NT2/D1 (cell line): Measurements from ENCODE around the gene PKP3.
"Not testable (repeated sequence)": the region's sequence is repeated elsewhere in the genome, so short reads cannot be mapped to it uniquely, and the experiment has no call there.

Experiments used
- DNase-seq: peaks from one replicate; pipeline ENCODE4 v3.0.0-alpha.2; 2011; ENCODE audit warnings: low read depth, low spot score
- H3K27me3 ChIP-seq: 2 replicates; pipeline ENCODE4 v1.6.0; 2011; ENCODE audit warnings: mild to moderate bottlenecking; ENCODE audit not compliant: insufficient read length, insufficient read depth
- H3K36me3 ChIP-seq: 2 replicates; pipeline ENCODE4 v1.6.1; 2011; ENCODE audit warnings: mild to moderate bottlenecking, low read length, mixed read lengths; ENCODE audit not compliant: insufficient read depth, insufficient read length
- H3K4me1 ChIP-seq: 2 replicates; pipeline ENCODE4 v1.5.1; 2011; ENCODE audit not compliant: insufficient read depth, insufficient read length
- H3K4me3 ChIP-seq: 2 replicates; pipeline ENCODE4 v1.5.1; 2011; ENCODE audit warnings: low read depth; ENCODE audit not compliant: insufficient read length
- H3K9ac ChIP-seq: 2 replicates; pipeline ENCODE4 v1.6.0; 2011; ENCODE audit warnings: low read depth; ENCODE audit not compliant: insufficient read length
- H3K9me3 ChIP-seq: 2 replicates; pipeline ENCODE4 v1.5.1; 2011; ENCODE audit warnings: mild to moderate bottlenecking, low read length; ENCODE audit not compliant: insufficient read depth
- SUZ12 ChIP-seq: IDR thresholded peaks from 2 replicates; pipeline ENCODE4 v1.6.1; 2011; ENCODE audit not compliant: insufficient read length, insufficient read depth; ENCODE audit errors: extremely low read depth
- YY1 ChIP-seq: IDR thresholded peaks from 2 replicates; pipeline ENCODE4 v1.6.1; 2011; ENCODE audit not compliant: insufficient read length, insufficient read depth
- ZNF274 ChIP-seq: IDR thresholded peaks from 2 replicates; pipeline ENCODE4 v1.6.1; 2011; ENCODE audit warnings: mild to moderate bottlenecking, low read depth, low read length

PKP3 gene

GRCh38 chr11:433641-434040, 39.6 kb downstream of the PKP3 start:
- TF ChIP-seq SUZ12 = no peak
- H3K4me1 ChIP-seq = peaks cover 4% of the 10 kb centered on the region
- no peaks in the 10 kb centered on the region for H3K27me3 ChIP-seq
- H3K4me3 ChIP-seq = no peak overlapping the region
- DNase-seq = no peak
- H3K9me3 ChIP-seq = no peaks in the 10 kb centered on the region; the same call in 1 of the 2 replicates
- H3K9ac ChIP-seq = no peak overlapping the region
- no peaks in the 10 kb centered on the region for H3K36me3 ChIP-seq

GRCh38 chr11:434496-434895, 40.5 kb downstream of the PKP3 start:
- no peak overlapping the region for H3K9ac ChIP-seq

GRCh38 chr11:434999-435740, 41.2 kb downstream of the PKP3 start:
- not testable (repeated sequence) for DNase-seq, H3K9me3 ChIP-seq, H3K9ac ChIP-seq

More at GRCh38 chr11:434496-434895, 40.5 kb downstream of the PKP3 start:
- no peak overlapping the region for H3K4me3 ChIP-seq
- H3K4me1 ChIP-seq = peaks cover 4% of the 10 kb centered on the region
- DNase-seq = no peak
- H3K27me3 ChIP-seq = no peaks in the 10 kb centered on the region
- H3K9me3 ChIP-seq = no peaks in the 10 kb centered on the region; the same call in 1 of the 2 replicates
- TF ChIP-seq SUZ12 = no peak
- no peak for TF ChIP-seq ZNF274
- TF ChIP-seq YY1 = no peak
- no peaks in the 10 kb centered on the region for H3K36me3 ChIP-seq

GRCh38 chr11:437228-437870, 43.3 kb downstream of the PKP3 start:
- Histone ChIP-seq H3K4me3 (no peak overlapping the region), H3K9ac (no peak overlapping the region), H3K4me1 (peaks cover 8% of the 10 kb centered on the region), H3K9me3 (no peaks in the 10 kb centered on the region; the same call in 1 of the 2 replicates), H3K27me3 (no peaks in the 10 kb centered on the region), H3K36me3 (no peaks in the 10 kb centered on the region)
- DNase-seq = no peak
- TF ChIP-seq YY1 (no peak), ZNF274 (no peak), SUZ12 (no peak)

More at GRCh38 chr11:434999-435740, 41.2 kb downstream of the PKP3 start:
- H3K36me3 ChIP-seq, H3K27me3 ChIP-seq, H3K4me1 ChIP-seq, H3K4me3 ChIP-seq: not testable (repeated sequence)

- no peak for TF ChIP-seq ZNF274
- TF ChIP-seq SUZ12 = no peak
- TF ChIP-seq YY1 = no peak
- H3K9me3 ChIP-seq = no peaks in the 10 kb centered on the region; the same call in 1 of the 2 replicates
- H3K27me3 ChIP-seq = no peaks in the 10 kb centered on the region
- no peak overlapping the region for H3K9ac ChIP-seq
- no peak overlapping the region for H3K4me3 ChIP-seq
- DNase-seq = no peak
- no peaks in the 10 kb centered on the region for H3K36me3 ChIP-seq
- H3K4me1 ChIP-seq = peaks cover 13% of the 10 kb centered on the region
These were observed 44.3 kb downstream of the PKP3 start for GRCh38 chr11:438101-438844.

GRCh38 chr11:439315-440064, 45.5 kb downstream of the PKP3 start:
- no peak overlapping the region for H3K4me3 ChIP-seq
- no peaks in the 10 kb centered on the region; the same call in 1 of the 2 replicates for H3K9me3 ChIP-seq
- no peak overlapping the region for H3K9ac ChIP-seq
- no peaks in the 10 kb centered on the region for H3K27me3 ChIP-seq
- no peak for DNase-seq
- no peak for TF ChIP-seq SUZ12
- TF ChIP-seq ZNF274 = no peak
- TF ChIP-seq YY1 = no peak
- peaks cover 13% of the 10 kb centered on the region for H3K4me1 ChIP-seq
- no peaks in the 10 kb centered on the region for H3K36me3 ChIP-seq
